IPS DF 6.9 (cell line): ENCODE measurements around the gene ST6GALNAC6.
"Not testable (repeated sequence)": the region's sequence is repeated elsewhere in the genome, so short reads cannot be mapped to it uniquely, and the experiment has no call there.

Source experiments
- DNase-seq: peaks from one replicate; pipeline ENCODE4 v3.0.0-alpha.2; 2013; ENCODE audit warnings: low read depth, low spot score
- H3K27ac ChIP-seq: one replicate; pipeline ENCODE4 v1.5.1; 2013; ENCODE audit warnings: low read length, control low read depth
- H3K27me3 ChIP-seq: 2 replicates; pipeline ENCODE4 v1.6.1; 2013; ENCODE audit warnings: mild to moderate bottlenecking, low read length; ENCODE audit not compliant: control insufficient read depth, insufficient read depth
- H3K36me3 ChIP-seq: 2 replicates; pipeline ENCODE4 v1.6.1; 2013; ENCODE audit warnings: low read length; ENCODE audit not compliant: control insufficient read depth, insufficient read depth
- H3K4me1 ChIP-seq: 2 replicates; pipeline ENCODE4 v1.6.1; 2013; ENCODE audit warnings: low read length; ENCODE audit not compliant: control insufficient read depth, insufficient read depth
- H3K4me3 ChIP-seq: 2 replicates; pipeline ENCODE4 v1.5.1; 2013; ENCODE audit warnings: mild to moderate bottlenecking, low read length
- H3K9me3 ChIP-seq: 2 replicates; pipeline ENCODE4 v1.6.1; 2013; ENCODE audit warnings: low read length, inconsistent platforms; ENCODE audit not compliant: control insufficient read depth, insufficient read depth
- WGBS: extraction: QIAGEN DNeasy Blood & Tissue Kit; methylation state at CpG from one replicate; pipeline ENCODE4 v1.1.7; 2013; ENCODE audit warnings: mixed read lengths, missing lambda C conversion rate; ENCODE audit not compliant: insufficient read length, insufficient coverage; 5-methylcytosine and 5-hydroxymethylcytosine counted together

Gene ST6GALNAC6

GRCh38 chr9:127844821-127845359, 54.5 kb downstream of the ST6GALNAC6 start:
- no CpG with 5 or more reads among the region's 16 CpGs for WGBS
- Histone ChIP-seq H3K4me3 (no peak overlapping the region), H3K36me3 (0 out of 2 replicates have a peak, but pooled peaks cover 2% of the 10 kb centered on the region), H3K4me1 (no peaks in the 10 kb centered on the region), H3K27me3 (no peaks in the 10 kb centered on the region), H3K27ac (no peak overlapping the region), H3K9me3 (no peaks in the 10 kb centered on the region)
- no peak for DNase-seq

DNA sequence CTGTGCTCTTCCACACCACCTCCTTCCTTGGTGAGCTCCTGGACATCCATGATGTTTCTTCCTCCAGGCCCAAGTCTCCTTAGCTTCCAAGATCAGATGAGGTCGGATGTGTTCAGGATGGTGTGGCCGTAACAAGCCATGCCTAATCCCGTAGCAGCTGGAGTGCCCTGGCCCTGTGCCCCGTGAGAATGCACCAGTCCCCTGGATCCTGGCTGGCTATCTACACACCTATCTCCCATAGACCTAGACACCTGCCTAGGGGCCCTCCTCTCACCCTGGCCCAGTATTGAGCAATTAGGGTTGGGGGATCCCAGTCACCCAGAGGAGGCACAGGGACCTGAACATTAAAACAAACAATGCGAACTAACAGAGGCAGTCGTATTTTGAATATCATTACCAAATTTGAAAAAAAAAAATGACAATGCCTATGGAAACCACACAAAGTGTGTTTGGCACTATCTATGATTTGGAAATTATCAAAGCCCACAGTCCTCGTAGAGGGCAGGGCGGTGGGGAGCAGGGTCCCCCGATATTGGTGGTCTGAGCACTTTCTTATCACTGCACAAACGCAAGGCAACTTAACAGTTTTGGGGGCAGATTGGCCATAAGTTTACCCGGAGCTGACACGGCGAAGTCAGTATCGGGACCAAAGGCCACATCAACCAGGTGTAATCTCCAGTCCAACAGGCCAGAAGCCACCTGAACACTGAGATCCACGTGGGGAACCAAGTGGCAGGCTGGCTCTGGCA, 58.1 kb downstream of the ST6GALNAC6 start:
- no peaks in the 10 kb centered on the region; the same call in 1 of the 2 replicates for H3K4me1 ChIP-seq
- H3K36me3 ChIP-seq = 0 out of 2 replicates have a peak, but pooled peaks cover 2% of the 10 kb centered on the region
- no CpG with 5 or more reads among the region's 15 CpGs for WGBS
- H3K4me3 ChIP-seq = no peak overlapping the region
- no peaks in the 10 kb centered on the region for H3K9me3 ChIP-seq
- no peaks in the 10 kb centered on the region for H3K27me3 ChIP-seq
- no peak for DNase-seq
- no peak overlapping the region for H3K27ac ChIP-seq

DNA sequence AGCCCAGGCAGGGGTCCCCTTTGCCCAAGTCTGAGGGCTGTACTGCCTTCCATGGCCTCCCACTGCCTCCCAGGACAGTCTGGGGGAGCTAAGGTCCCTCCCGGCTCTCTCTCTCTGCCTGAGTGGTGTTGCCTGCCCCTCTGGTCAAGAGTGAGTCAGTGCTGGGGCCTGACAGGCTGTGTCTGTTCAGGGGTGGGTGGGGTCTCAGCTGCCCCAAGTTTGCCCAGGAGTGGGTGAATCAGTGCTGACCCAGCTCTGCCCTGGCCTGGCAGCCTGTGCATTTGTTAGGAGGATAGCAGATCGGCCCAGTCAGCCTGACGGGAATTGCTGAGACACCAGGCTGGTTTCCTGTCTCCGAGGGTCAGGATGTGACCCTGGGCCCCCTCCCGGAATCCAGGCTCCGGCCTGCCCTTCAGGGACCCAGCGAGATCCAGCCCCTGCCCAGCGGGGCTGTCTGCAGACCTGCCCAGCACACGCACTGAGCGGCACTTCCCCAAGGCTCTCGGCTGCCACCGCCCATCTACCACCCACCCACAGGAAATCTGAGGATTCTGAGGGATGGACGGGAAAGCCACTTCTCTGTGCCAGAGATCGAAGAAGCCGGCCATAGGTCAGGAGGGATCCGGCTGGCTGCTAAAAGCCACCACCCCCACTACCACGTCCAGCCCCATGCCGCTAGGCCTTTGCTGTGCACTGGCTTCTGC, 60.9 kb downstream of the ST6GALNAC6 start:
- H3K27ac ChIP-seq = no peak overlapping the region
- H3K4me3 ChIP-seq = no peak overlapping the region
- no peaks in the 10 kb centered on the region for H3K27me3 ChIP-seq
- no CpG with 5 or more reads among the region's 18 CpGs for WGBS
- H3K36me3 ChIP-seq = no peaks in the 10 kb centered on the region
- no peaks in the 10 kb centered on the region; the same call in 1 of the 2 replicates for H3K4me1 ChIP-seq
- no peak for DNase-seq
- no peaks in the 10 kb centered on the region for H3K9me3 ChIP-seq

DNA sequence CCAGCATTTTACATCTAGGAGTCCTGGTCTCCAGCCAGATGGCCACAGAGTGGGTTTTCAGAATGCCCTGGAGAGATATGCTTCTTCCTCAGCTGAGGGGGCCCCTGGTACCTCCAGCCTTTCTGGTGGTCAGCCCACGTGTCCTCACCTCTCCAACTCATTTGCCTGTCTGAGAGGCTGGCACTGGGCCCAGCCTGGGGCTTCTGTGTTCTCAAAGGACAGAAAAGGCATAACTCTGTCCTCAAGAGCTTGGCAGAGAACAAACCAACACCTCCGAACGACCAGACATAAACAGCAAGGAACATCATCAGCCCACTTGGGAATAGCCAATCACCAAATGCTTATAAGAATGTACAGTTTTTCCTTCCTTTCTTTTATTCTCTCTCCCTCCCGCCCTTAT, 62.1 kb downstream of the ST6GALNAC6 start:
- no peaks in the 10 kb centered on the region for H3K9me3 ChIP-seq
- H3K36me3 ChIP-seq = no peaks in the 10 kb centered on the region
- 100% methylated on average over 1 of the region's 4 CpGs for WGBS
- no peak overlapping the region for H3K4me3 ChIP-seq
- no peaks in the 10 kb centered on the region; the same call in 1 of the 2 replicates for H3K4me1 ChIP-seq
- no peak for DNase-seq
- no peaks in the 10 kb centered on the region for H3K27me3 ChIP-seq
- H3K27ac ChIP-seq = no peak overlapping the region

- not testable (repeated sequence) for DNase-seq, H3K4me1 ChIP-seq, H3K27ac ChIP-seq, H3K9me3 ChIP-seq, H3K27me3 ChIP-seq, H3K4me3 ChIP-seq, H3K36me3 ChIP-seq
- WGBS = no CpG with 5 or more reads among the region's 3 CpGs
Observed at GRCh38 chr9:127836561-127836960, 62.8 kb downstream of the ST6GALNAC6 start.

- Histone ChIP-seq H3K27ac (no peak overlapping the region), H3K4me1 (no peaks in the 10 kb centered on the region; the same call in 1 of the 2 replicates), H3K4me3 (no peak overlapping the region), H3K9me3 (no peaks in the 10 kb centered on the region), H3K27me3 (no peaks in the 10 kb centered on the region), H3K36me3 (no peaks in the 10 kb centered on the region)
- no CpG with 5 or more reads among the region's 17 CpGs for WGBS
- no peak for DNase-seq
Observed at GRCh38 chr9:127835991-127836516, 63.3 kb downstream of the ST6GALNAC6 start.
